Left ventricle myocardium superior (tissue), 1 donor: ENCODE results near the gene LTBP1. TPM values are rescaled to one million over a fixed set of nuclear protein-coding genes. Genes with fewer than 3 reads are reported as not detected.

ENCODE experiments used
- ATAC-seq: fragments of 200-7000 bp; cut with Tn5 transposase; one replicate; pipeline ENCODE4 v1.9.1; 2020; ENCODE audit warnings: mild to moderate bottlenecking, moderate library complexity
- DNase-seq: peaks from one replicate; pipeline ENCODE4 v3.0.0-alpha.2; 2020
- intact Hi-C: fragments of 100-400 bp; cut with micrococcal nuclease; formaldehyde crosslinking; loops from one replicate; pipeline ENCODE4 v1.11.0; 2022
- total RNA-seq: library from RNA; stranded (reverse); fragmentation: NEBNext Ultra II Directional; extraction: Animal tissue kit (Norgen Biotek cat#: 25700); gene quantifications from one replicate; pipeline ENCODE4 v1.2.1, GENCODE V29; 2021
- donor health status: DM: no; HTN: yes; CAD: no; lungs with severe emphysema.

Gene LTBP1
- total RNA-seq, 1 donor from 2014 or later = 72.5 TPM

- DNase-seq (peak; percentile 38), ATAC-seq (peak; percentile 82)
- intact Hi-C loops = no loop called here
Measured at GRCh38 chr2:33091541-33092123, 144.9 kb downstream of the LTBP1 start.

DNA sequence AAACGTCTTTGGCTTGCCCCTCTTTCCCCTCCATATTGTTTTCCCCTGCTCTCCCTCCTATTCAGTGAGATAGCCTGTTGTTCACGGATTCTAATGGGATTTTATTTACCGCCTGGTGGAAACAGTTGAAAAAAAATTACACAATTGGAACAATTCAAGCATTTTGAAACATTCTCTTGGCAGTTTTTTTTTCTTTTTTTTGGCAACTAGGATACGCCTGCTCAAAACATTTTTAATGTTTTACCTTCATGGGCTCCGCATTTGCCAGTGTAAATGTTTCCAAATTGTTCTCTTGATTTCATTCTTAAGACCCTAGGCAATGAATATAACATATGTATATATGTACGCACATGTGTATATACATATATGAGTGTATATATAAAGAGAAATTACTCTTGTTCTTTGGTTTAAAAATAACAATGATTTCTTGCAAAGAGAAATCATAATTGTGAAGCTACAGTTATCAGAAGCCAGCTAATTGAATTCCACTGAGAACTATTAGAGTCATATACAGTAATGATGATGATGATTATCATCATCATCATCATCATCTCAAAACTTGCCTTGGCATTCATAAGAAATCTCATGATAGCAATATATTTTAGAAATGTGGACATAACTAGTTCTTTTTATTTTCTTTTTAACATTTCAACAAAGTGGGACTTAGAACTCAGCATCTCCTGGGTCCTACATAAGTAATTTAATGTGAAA lies 146.7 kb downstream of the LTBP1 start:
- DNase-seq = no peak
- peak; percentile 26 for ATAC-seq
- intact Hi-C loops = no loop called here

DNA sequence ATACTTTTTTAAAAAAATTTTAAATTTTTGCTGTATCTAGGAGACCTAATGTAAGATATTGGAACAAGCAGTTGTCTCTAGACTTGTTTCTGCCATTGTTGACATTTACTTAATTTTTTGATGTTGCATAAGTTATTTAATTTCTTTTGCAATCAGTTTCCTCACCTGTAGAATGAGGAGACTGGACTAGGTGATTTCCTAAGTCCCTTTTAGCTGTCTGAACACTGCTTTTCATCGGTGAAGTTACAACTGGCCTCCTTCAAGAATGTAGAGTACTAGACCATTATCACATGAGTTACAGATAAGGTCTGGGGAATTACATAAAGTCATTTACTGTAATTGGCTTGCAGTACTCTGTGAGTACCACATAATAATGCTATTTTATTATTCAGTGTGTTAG lies 147.6 kb downstream of the LTBP1 start:
- DNase-seq (no peak), ATAC-seq (peak; percentile 6)
- intact Hi-C loops = no loop called here

GRCh38 chr2:33099989-33100388 lies 153.2 kb downstream of the LTBP1 start:
- peak; percentile 25 for ATAC-seq
- DNase-seq = no peak
- intact Hi-C loops = no loop called here

- intact Hi-C loops = no loop called here
Measured at GRCh38 chr2:33100921-33101320, 154.2 kb downstream of the LTBP1 start.

DNA sequence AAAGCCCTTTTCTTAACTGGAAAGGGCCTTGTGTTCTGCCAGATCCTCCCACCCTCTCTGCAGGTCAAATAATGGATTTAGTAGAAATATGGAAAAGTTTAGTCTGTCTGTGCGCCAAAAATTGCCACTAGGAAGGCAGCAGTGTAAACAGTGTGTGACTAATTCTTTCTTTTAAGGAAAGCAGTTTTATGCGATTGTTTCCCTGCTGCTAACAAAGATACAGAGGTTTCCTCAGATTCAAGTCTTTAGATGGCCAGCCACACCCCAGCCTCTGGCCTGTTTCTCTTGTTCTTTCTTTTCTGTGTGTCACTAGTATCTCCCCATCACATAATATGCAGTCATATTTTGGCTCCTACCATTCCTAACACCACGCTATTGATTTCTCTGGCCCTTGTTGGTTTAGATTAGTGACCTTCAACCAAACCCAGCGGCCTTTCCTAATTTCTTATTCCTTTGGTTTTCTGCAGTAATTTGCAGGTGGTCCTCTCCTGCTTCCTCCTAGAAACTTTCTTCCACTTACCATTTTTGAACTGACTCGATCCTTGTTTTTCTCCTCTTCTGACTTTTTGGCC lies 157.4 kb downstream of the LTBP1 start:
- intact Hi-C loops = no loop called here
- DNase-seq (no peak), ATAC-seq (peak; percentile 4)

More at GRCh38 chr2:33100921-33101320, 154.2 kb downstream of the LTBP1 start:
- no peak for DNase-seq
- no peak for ATAC-seq

DNA sequence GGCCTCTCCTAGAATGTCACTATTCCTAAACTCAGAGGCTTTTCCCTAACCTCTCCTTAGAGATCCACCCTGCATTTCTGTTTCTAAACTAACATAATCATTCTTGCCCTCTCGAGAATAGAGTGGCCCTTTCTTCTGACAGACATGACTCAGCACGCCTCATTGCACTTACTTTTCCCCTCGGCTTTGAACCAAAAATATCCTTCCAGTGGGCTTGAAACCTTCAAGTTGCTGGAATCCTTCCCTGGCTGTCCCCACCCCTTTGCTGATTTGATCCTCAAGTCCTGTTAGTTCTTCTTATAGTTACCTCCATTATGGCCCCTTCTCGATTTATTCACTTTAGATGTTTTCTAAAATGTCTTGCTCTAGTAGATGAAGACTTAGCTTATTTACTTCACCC lies 158.0 kb downstream of the LTBP1 start:
- DNase-seq = no peak
- no peak for ATAC-seq
- intact Hi-C loops = no loop called here

DNA sequence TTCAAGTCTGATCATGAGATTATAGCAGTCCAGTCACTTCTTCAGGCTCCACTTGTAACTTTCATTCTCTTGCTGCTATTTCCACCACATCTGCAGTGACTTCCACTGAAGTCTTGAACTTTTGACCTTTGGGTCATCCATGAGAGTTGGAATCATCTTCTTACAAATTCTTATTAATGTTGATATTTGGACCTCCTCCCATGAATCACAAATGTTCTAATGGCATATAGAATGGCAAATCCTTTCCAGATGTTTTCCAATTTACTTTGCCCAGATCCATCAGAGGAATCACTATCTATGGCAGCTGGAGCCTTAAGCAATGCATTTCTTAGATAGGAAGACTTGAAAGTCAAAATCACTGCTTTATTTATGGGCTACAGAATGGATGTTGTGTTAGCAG lies 159.4 kb downstream of the LTBP1 start:
- intact Hi-C loops = no loop called here
- DNase-seq = no peak
- no peak for ATAC-seq

DNA sequence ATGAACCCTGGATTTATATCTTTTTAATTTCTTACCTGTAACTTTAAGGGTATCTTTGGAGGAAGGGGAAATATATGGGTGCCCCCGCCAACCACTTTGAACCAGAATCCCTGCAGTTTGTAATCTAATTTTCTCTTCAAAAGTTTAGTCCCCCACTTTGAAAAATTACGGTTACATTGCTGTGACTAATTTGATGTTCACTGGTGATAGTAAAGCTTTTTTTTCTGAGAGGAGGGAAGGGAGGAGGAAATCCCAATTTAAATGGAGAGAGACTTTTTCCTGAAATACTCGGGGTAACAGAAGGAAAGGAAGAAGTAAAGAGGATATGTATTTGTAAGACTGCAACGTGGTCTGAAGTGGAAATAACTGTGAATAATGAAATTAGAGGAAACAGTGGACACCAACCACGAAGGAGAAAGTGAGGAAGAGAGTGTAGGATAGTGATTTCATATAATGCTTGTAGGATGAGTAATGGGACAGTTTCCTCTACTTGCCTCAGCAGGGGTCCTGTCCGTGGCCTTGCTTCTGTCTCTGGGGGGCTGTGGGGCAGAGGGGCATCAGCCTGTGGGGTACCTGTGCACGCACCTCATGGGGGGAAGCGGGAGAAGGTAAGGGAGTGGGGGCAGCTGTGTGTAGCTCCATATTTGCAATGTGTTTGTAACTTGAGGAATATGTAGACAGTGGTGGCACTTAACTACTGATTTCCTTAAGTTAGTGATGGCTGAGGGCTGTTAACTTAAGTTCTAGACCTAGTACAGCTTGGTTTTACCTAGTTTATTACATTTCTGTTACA lies 161.1 kb downstream of the LTBP1 start:
- DNase-seq = no peak
- intact Hi-C loops = no loop called here

GRCh38 chr2:33108483-33109443 lies 162.0 kb downstream of the LTBP1 start:
- intact Hi-C loops = no loop called here
- DNase-seq = no peak
- ATAC-seq = peak; percentile 78

More for the DNA sequence above, 161.1 kb downstream of the LTBP1 start:
- ATAC-seq = no peak

GRCh38 chr2:33110461-33110860 lies 163.7 kb downstream of the LTBP1 start:
- intact Hi-C loops = no loop called here
- ATAC-seq (no peak), DNase-seq (no peak)

GRCh38 chr2:33111002-33111446 lies 164.3 kb downstream of the LTBP1 start:
- DNase-seq (no peak), ATAC-seq (peak; percentile 57)

GRCh38 chr2:33115196-33115595 lies 168.4 kb downstream of the LTBP1 start:
- ATAC-seq = no peak
- intact Hi-C loops = no loop called here
- DNase-seq = no peak

More at GRCh38 chr2:33111002-33111446, 164.3 kb downstream of the LTBP1 start:
- intact Hi-C loops = no loop called here

DNA sequence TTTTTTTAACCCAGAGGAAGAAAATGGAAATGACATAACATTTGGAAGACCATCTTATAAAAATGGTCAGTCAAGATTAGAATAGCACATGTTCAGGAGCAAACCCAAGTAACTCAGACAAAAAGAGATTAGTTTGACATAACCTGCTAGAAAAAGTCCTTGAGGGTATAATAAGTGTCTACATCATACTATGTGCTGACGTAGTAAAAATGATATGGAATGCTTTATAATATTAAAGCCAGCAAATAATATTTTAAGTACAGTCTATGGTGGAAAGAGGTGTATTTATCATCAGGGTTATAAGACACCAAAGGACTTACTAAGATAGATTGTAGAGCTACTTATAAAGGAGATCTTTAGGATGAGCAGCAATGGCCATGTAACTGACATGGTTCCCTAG lies 169.0 kb downstream of the LTBP1 start:
- no peak for DNase-seq
- intact Hi-C loops = no loop called here
- ATAC-seq = no peak

DNA sequence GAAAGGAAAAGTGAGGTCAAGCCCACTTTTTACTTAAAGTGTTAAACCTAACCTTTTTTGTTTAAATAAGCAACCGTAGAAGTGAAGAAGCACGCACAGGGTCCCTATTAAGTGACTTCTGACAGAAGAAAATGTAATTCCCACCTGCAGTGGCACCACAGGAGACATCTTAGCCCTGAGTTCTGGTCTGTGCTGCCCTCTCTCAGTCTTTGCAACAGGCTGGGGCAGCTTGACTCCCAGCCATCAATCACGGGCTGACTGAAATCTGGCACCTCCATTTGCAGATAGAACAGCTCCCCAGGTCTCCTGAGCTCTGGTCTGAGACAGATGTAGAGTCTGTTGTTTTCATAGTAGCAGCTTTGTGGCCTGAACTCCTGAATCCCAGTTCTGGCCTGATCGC lies 170.0 kb downstream of the LTBP1 start:
- ATAC-seq = peak; percentile 43
- intact Hi-C loops = no loop called here
- DNase-seq = no peak

- ATAC-seq = no peak
- intact Hi-C loops = no loop called here
Measured at GRCh38 chr2:33118651-33119050, 171.9 kb downstream of the LTBP1 start.

DNA sequence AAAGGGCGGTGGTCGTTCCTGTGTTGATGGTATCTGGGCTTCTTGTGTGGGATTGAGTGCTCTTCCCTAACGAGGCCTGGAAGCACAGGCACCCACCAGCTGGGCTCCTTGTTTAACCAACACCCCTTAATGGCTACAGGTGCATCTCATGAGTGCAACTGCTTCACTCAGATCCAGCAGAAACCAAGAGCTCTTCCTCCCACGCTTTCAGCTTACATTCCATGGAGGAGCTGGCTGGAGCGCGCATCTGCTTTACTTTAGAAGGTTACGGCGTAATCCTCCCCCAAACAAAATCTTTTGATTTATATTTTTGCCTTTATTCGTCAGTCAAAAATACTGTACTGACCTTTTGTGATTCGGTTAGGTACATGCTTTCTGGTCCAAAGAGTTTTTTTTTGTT lies 174.7 kb downstream of the LTBP1 start:
- intact Hi-C loops = no loop called here
- no peak for ATAC-seq
- no peak for DNase-seq

More at GRCh38 chr2:33118651-33119050, 171.9 kb downstream of the LTBP1 start:
- DNase-seq = no peak

- intact Hi-C loops = no loop called here
- no peak for DNase-seq
Measured at GRCh38 chr2:33121925-33122324, 175.2 kb downstream of the LTBP1 start.

GRCh38 chr2:33122726-33123125 lies 176.0 kb downstream of the LTBP1 start:
- DNase-seq (no peak), ATAC-seq (peak; percentile 48)
- intact Hi-C loops = no loop called here

More at GRCh38 chr2:33121925-33122324, 175.2 kb downstream of the LTBP1 start:
- ATAC-seq = no peak
